Astrocyte (in vitro differentiated cells and primary cell): Measurements from ENCODE around the gene TMEM30A.

ENCODE experiments used
- EZH2 ChIP-seq: IDR thresholded peaks from 2 replicates; pipeline ENCODE4 v1.6.1; 2012; ENCODE audit warnings: mild to moderate bottlenecking, low read length, inconsistent platforms; ENCODE audit not compliant: insufficient read depth
- TF ChIP-seq, protein P1 (sequence below): IDR thresholded peaks from 2 replicates; pipeline ENCODE4 v1.5.1; 2011; ENCODE audit warnings: low read depth, mild to moderate bottlenecking, inconsistent platforms, low read length, moderate library complexity; ENCODE audit not compliant: insufficient read depth

- TF ChIP-seq, protein P1, sequence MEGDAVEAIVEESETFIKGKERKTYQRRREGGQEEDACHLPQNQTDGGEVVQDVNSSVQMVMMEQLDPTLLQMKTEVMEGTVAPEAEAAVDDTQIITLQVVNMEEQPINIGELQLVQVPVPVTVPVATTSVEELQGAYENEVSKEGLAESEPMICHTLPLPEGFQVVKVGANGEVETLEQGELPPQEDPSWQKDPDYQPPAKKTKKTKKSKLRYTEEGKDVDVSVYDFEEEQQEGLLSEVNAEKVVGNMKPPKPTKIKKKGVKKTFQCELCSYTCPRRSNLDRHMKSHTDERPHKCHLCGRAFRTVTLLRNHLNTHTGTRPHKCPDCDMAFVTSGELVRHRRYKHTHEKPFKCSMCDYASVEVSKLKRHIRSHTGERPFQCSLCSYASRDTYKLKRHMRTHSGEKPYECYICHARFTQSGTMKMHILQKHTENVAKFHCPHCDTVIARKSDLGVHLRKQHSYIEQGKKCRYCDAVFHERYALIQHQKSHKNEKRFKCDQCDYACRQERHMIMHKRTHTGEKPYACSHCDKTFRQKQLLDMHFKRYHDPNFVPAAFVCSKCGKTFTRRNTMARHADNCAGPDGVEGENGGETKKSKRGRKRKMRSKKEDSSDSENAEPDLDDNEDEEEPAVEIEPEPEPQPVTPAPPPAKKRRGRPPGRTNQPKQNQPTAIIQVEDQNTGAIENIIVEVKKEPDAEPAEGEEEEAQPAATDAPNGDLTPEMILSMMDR = peak; percentile 3
- no peak for TF ChIP-seq EZH2
Observed at GRCh38 chr6:75205776-75206575, 78.6 kb downstream of the TMEM30A start, which contains the start of gene COL12A1.
